ENCODE results near the gene REX1BD.

The REX1BD gene

GRCh38 chr19:18613589-18614234, 25.1 kb downstream of the REX1BD start:
- no peak for DNase-seq (ENCODE audit: low read depth in 3 of 3)

- DNase-seq (ENCODE audit: low read depth in 3 of 3), result no peak
Observed at GRCh38 chr19:18616023-18616422, 27.4 kb downstream of the REX1BD start.

DNA sequence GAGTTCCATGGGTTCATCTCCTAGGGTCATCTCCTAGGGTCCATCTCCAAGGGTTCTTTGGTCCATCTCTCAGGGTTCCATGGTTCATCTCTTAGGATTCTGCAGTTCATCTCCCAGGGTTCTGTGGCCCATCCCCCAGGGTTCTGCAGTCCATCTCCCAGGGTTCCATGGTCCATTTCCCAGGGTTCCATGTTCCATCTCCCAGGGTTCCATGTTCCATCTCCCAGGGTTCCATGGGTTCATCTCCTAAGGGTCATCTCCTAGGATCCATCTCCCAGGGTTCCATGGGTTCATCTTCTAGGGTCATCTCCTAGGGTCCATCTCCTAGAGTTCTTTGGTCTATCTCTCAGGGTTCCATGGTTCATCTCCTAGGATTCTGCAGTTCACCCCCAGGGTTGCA, 29.0 kb downstream of the REX1BD start:
- DNase-seq (ENCODE audit: low read depth in 3 of 3), result no peak

GRCh38 chr19:18618236-18618635, 29.6 kb downstream of the REX1BD start:
- DNase-seq (ENCODE audit: low read depth in 3 of 3), result no peak

DNA sequence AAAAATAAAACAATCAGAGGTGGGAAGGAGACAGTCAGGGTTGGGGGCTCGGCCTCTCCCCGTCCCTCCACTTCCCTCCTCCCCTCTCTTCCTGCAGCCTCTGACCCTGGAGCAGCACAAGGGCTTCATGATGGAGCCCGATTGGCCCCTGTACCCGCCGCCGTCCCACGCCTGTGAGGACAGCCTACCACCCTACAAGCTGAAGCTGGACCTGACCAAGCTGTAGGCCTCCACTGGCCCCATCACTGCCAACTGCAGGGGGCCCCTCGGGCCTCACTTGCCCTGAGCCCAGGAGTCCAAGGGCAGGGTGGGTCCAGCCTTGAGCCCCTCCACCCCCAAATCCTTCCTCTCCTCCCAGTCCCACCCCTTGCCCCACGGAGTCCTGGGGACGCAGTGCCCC, 31.7 kb downstream of the REX1BD start:
- DNase-seq (ENCODE audit: low read depth in 3 of 3), result no peak

GRCh38 chr19:18620902-18621301, 32.3 kb downstream of the REX1BD start:
- no peak for DNase-seq (ENCODE audit: low read depth in 3 of 3)

GRCh38 chr19:18626906-18627305, 38.3 kb downstream of the REX1BD start:
- no peak for DNase-seq (ENCODE audit: low read depth in 3 of 3)

DNA sequence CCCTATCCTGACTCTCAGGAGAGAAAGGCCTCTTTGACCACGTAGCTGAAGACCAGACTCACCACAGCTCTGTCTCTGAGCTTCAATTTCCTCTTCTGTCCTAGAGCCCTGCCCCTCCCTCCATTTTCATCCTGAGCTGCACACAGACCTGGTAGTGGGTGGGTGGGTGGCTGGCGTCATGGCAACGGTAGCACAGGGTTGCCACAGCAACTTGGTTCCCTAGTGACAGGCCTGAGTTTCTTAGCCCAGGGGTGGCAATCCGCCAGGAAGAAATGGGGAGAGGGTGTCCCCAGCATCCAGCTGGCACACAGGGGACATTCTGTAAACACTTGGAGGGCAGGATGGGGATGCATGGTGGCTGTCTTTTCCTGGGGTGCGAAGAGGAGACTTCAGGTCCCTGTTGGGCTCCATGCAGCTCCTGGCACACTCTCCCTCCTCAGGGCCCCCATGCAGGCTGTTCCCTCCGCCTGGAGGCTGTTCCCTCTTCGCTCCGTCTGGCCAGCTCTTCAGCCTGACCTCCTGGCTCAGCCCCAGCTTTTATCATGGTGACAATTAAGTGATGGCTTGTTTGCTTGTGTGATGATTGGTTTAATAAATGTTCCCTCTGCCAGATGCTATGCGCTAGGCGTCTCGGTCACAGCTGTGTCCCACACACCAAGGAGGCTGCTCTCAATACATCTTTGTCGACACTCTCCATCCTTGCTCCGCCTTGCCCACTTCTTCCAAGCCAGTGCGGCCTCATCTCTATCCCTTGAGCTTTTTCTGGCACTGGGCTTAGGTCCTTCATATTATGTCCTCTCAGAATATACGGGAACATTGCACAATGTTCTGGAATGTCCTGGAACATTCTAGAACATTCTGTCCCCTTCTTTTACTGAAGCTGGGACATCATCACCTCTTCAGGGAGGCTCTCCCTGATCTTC, 40.8 kb downstream of the REX1BD start:
- no peak for DNase-seq (ENCODE audit: low read depth in 3 of 3)

DNA sequence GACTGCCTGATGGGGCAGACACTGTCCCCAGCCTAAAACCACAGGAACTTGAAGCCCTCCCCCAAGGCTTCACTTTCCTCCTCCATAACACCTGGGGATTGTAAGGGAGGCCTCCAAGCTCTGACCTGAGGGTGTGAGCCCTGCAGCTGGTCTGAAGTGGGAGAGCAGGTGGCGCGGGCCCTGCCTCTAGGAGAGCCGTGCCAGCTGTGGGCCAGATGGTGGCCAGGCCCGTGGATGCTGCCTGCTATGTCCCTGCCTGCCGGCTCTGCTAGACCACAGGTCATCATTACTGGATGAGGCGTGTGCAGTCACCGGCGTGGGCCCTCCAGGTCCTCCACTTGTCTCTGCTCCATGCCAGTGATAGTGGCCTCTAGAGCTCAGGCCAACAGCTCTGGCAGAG, 44.7 kb downstream of the REX1BD start:
- DNase-seq (ENCODE audit: low read depth in 3 of 3), result no peak

DNA sequence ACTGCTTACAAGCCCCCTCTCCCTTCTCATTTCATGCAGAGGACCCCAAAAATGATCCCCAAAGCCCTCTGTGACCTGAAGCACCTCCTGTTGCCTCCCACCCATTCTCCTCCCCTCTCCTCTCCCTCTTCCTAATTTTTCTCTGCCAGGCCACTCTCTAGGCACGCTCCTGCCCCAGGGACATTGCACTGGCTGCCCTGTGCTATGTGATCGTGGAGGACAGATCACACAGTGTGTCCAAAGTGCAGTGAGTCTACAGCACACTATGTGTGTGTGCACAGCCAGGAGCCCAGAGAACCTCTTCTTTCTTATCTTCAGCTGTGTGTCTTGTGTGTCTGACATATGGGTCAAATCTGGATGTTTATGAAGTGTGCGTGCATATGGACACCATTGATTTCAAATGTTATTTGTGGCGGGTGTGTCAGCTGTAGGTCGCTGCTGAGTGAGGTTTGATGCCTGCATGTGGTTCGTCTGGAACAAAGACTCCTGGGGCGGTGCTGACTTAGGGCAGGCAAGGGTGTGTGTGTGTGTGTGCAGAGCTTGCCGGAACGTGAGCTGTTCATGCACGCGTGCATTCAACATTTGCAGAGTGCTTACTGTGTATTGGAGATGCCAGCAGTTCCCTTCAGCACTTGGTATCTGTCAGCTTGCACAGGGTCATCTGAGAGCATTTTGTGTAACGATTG, 46.2 kb downstream of the REX1BD start:
- no peak for DNase-seq (ENCODE audit: low read depth in 3 of 3)

DNA sequence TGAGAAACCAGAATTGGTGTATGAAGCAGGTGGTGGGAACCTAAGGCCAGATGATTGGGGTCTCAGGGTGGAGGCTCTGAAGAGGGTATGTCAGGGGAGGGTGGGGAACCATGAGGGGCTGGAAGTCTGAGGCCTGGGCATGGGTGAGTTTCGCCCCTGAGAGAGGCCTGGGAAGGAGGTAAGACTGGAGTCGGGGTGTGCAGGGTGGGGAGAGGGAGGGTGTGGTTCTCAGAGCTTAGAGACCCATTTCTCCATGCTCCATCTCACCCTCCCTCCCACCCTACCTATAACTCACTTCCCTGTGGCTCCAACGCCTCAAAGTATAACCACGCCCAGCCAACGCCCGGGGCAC, 47.2 kb downstream of the REX1BD start:
- no peak for DNase-seq (ENCODE audit: low read depth in 3 of 3)

GRCh38 chr19:18636183-18636968, 47.8 kb downstream of the REX1BD start:
- DNase-seq (ENCODE audit: low read depth in 3 of 3), result peak; percentile 99

- DNase-seq (ENCODE audit: low read depth in 3 of 3), result no peak
Observed at GRCh38 chr19:18636969-18637629, 48.5 kb downstream of the REX1BD start, which contains the start of gene KLHL26. KLHL26 (plus strand) TSS chr19:18637028; CDS start chr19:18637055, 27 bp downstream.

DNA sequence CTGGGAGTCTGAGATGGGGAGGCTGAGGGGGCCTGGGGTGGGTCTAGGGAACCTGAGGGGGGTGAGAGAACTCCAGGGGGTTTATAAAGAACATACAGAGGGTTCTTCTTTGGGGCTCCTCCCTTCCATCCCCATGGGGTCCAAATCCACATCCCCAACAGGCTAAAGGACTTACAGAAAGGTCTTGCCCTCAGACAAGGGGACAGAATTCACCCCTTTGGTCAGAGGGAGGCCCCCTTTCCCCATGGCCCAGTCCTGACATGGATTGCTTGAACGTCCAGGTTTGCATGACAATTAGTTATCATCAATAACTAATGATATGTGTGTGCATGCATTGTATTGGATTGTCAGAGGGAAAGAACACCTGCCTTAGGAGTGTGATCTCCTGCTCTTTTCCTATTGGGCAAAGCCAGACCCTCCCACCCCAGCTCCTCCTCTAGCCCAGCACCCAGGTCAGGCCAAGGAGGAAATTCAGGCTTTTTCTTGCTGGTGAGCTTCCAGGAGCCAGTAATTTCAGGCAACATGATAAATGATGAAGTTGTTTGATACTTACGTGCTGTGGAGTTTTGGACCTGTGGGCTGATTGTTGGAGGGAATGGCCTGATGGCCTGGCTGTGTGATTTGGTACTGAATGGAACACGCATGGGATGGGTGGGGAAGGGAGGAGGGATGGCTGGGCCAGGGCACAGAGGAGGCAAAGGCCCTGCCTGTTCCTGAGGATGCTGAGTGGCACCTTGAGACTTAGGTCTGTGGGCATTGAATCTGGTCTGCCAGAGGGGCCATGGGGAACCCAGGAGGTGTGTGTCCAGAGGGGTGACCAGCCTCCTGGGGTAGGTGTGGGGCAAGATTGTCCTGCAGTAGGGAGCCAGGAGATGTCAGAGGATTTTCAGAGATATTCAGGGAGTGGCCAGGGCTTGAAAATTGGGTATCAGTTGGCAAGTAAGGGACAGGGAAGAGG, 49.4 kb downstream of the REX1BD start:
- no peak for DNase-seq (ENCODE audit: low read depth in 3 of 3)

GRCh38 chr19:18639706-18640243, 51.2 kb downstream of the REX1BD start:
- no peak for DNase-seq (ENCODE audit: low read depth in 3 of 3)

Measured in stimulated activated CD4-positive, alpha-beta T cell treated with anti-CD3 and anti-CD28 coated beads, TNF-alpha, amount 100 ng/mL, for 4 hours (primary cell).